Measurements from ENCODE around the gene PLXNA2.

The PLXNA2 gene

DNA sequence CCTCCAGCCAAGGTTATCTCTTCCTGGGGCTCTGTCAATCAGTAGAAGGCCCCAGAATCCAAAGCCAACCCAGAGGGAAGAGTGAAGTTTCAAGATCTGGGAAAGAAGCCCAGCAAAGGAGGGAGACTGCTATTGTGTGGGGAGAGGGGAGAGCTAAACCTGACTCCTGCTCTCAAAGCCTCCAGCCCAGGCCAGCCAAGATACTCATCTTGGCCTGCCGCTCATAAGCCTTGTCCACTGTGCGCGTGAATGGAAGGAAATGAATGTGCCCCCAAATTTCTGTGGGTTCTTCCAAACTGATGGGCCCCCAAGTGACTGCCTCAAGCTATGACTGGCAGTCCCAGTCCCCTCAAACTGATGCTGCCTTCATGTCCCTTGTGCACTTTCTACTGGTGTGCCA is 2.0 kb downstream of the PLXNA2 start:
- DNase-seq (ENCODE audit: low read depth), result no peak

DNA sequence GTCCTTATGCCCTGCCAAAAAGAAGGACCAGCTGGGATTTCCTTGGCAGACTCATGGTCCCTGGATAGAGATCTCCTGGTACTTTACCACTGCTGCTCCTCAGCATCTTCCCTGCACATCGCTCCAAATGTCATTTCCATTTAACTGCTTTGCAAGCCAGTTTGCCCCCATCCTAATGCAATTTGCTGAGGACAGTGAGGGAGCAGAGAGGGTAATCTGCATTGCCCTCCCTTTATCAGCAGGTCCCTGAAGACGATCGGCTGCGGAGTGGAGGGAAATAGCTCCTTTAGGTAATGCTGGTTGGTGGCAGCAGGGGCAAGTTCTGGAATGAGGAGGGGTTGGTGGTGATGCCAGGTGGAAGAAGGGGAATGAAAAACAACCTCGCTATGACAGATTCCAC is 2.7 kb downstream of the PLXNA2 start:
- no peak for DNase-seq (ENCODE audit: low read depth)

DNA sequence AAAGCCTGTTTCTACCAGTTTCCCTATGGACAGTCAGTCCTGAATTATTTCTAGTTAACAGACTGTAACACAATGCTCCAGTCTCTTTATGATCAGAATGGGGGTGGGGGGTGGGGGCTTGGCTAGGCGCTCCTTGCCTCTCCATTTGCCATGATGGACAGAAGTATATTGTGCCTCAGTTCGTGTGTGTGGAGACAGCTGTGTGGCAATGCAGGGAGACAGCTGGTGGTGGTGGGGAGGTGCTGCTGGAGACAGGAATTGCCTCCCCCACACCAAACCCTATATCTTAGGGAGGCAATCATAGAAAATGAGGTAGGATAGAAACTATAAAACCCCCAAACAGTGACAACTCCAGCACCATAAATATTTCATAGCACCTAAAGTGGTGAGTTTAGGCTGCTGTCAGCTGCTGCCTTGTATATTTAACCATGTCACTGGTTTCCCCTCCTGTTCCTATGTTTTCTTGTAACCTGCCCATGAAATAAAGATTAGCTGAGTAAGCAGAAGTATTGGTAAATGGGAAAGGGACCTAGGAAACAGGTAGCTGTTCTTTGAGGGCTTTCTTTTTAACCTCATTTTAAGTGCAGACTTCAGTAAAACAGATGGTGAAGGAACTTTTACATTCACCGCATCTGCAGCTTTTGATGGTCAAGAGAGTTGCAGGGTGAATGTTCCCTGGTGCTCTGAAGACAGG is 3.4 kb downstream of the PLXNA2 start:
- no peak for DNase-seq (ENCODE audit: low read depth)

DNA sequence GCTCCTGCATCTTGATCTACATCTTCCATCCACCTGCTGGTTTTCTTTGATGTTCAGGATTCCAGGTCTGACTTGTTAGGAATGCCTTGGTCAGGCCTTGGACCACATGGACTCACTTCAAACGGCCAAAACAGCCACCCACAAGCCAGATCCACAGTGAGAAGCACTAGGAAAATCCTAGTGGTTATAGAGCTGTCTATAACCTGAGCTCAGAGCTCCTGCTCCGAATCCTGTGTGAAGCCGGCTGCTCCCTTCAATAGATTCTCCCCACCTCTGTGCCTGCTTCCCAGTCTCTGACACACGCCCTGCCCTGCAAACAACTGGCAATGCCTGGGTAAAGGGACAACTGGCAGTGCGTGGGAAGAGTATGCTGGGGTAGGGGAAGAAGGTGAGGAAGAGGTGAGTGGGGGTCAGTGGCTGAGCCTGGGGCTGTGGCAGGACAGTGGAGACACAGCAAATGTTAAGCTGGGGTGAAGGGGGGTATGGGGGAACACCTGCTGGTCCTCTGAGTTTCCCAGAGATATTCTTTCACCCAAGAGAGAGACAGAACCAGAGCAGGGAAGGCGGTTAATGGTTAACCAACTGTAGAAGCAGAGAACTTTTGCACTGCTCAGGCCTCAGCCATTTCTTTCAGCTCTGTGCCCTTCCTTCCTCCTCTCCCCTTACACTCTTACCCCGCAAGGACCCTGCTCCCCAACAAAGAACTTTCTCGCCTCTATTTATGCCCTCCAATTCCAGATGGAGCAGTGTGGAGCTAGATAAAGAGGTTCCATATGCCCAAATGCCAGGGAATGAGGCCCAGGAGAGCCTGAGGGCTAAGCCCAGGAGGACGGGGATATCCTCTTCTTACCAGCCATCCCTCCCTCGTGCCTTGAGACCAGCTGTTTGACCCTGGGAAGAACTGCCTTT is 4.5 kb downstream of the PLXNA2 start:
- DNase-seq (ENCODE audit: low read depth), result no peak

DNA sequence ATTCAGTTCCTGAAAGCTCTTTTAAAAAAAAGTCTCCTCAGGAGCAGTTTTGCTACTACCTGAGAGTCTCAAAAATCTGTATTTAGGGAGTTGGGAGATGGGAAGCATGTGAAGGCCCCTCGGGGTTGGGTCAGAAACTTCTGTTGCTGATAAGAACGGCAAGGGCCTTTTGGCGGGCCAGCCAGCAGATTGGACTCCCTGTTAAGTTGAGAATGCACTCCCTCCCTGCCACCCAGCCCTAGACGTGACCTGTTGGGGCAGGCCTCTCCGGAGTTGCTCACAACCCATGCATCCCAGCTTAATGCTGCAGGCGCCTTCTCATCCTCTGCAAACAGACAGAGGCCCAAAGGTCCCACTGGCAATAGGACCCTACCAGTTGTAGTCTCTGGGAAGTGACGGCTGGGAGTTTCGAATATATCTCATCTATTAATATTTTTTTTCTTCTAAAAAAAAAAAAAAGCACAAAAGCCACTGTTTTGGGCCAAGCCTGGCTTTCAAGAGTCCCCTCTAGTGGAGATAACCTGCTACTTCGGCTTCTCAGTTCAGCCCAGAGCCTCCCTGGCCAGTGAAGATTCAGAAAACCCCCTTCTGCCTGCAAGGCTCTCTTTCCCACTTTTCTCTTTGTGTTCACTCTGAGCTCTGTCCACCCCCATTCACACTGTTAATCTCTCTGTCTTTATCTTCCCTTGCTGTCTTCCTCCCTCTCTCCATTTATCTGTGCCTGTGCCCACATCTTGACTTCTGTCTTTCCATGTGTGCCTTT is 5.3 kb downstream of the PLXNA2 start:
- DNase-seq (ENCODE audit: low read depth), result no peak

- no peak for DNase-seq (ENCODE audit: low read depth)
These were observed 6.9 kb downstream of the PLXNA2 start for GRCh38 chr1:208237241-208237640.

GRCh38 chr1:208235982-208236761 is 8.0 kb downstream of the PLXNA2 start:
- DNase-seq (ENCODE audit: low read depth), result no peak

GRCh38 chr1:208235356-208235981 is 8.7 kb downstream of the PLXNA2 start:
- no peak for DNase-seq (ENCODE audit: low read depth)

- DNase-seq (ENCODE audit: low read depth), result no peak
These were observed 9.5 kb downstream of the PLXNA2 start for GRCh38 chr1:208234721-208235120.

DNA sequence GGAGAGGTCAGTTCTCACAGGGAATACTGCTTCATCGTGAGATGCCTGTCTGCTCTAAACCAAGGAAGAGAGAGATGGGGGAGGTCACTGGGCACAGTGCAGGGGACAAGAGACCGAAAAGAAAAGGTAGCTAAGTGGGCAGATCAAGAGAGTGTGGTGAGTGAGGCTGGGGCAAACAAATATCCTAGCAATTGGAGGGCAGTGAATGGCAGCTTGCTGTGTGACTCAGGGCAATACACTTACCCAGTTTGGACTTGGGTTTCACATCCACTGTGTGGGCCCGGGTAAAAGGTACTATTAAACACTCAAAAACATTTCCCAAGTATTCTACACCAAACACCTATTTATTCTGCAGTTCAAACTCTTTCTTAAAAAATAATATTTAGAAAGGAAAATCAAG is 10.2 kb downstream of the PLXNA2 start:
- DNase-seq (ENCODE audit: low read depth), result no peak

- no peak for DNase-seq (ENCODE audit: low read depth)
These were observed 10.6 kb downstream of the PLXNA2 start for GRCh38 chr1:208233546-208233945.

DNA sequence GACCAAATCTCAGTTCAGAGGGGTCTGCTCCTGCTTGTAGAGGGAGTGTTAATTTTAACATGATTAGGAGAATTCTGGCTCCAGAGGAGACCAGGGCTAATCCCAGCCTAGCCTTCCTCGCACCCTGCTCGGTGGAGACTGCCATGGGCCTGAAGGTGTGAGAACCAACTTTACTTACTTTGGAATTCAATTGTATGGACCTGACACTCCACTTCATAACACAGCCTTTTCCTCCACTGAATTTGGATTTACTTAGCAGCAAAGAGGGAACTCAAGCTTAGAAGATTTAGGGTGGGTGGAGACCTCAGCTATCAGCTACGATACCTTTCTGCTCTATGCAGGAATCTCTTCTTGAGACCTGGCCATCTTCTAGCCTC is 11.5 kb downstream of the PLXNA2 start:
- DNase-seq (ENCODE audit: low read depth), result no peak

DNA sequence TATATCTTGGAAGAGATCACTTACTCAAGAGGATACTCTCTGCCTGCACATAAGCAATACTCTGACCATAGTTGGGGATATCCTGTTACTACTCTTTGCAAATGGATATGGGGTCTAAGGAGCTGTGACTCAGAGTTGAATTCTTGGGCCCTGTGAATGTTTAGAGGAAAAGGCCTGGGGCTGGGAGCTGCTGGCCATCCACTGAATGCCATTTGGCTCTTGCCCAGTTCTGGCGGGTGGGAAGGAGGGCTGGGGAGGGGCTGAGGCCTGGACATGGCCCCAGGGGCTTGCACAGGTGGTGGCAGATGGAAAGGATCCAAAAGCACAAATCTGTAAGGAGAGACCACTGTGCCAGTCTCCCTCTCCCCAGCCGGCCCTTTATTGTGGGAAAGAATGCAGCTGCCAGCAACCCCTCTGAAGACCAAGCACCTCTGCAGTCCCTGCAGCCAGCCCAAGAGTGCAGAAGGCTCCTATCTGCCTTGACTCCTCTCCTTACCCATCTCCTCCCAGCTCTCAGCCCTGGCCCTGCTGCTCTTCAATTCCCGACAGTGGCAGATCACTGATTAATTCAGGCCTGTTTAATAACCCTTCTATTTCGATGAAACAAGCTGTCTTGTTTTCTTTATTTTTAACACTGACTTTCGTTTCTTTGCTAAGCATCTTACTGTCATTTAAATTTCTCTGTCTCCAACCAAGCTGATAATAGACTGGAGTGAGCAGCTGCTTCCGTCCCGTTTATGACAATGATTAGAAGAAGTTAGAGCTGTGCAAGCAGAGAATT is 12.1 kb downstream of the PLXNA2 start:
- no peak for DNase-seq (ENCODE audit: low read depth)

- DNase-seq (ENCODE audit: low read depth), result no peak
These were observed 13.3 kb downstream of the PLXNA2 start for GRCh38 chr1:208230668-208231529.

- no peak for DNase-seq (ENCODE audit: low read depth)
These were observed 15.6 kb downstream of the PLXNA2 start for GRCh38 chr1:208228550-208228949.

DNA sequence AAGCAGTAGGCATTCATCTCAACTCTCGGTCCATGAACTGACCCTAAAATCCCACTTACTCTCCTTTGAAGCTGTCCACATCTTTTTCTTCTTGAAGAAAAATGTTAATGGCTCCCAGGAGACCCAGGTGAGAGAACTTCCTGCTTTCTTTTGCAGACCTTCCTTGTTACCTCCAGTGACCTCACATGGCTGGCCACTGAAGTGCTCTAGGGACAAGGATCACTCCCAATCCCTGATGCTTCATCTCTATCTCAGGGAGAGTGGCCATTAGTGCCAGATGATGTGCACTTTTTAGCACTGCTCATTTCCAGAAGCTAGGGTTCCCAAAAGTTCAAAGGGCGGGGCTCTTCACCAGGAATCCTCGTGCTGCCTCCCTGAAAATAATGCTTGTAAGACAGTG is 16.2 kb downstream of the PLXNA2 start:
- no peak for DNase-seq (ENCODE audit: low read depth)

DNA sequence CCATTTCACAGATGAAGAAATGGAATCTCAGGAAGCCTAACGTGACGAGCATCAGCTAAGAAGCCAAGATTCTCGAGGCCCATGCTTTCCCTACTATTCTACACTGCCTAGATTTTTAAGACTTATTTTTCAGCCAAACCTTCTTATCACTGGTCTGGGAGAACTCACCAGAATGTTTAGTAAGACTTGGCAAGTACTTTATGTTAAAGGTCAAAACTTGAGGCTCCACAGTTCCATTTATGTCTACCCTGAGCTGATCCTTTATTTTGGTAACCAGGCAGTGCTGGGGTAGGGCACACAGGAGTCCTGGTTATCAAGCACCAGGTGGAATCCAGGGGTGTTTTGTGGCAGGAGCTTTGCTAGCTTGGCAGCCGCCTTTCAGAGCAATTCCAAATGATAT is 16.8 kb downstream of the PLXNA2 start:
- DNase-seq (ENCODE audit: low read depth), result no peak

DNA sequence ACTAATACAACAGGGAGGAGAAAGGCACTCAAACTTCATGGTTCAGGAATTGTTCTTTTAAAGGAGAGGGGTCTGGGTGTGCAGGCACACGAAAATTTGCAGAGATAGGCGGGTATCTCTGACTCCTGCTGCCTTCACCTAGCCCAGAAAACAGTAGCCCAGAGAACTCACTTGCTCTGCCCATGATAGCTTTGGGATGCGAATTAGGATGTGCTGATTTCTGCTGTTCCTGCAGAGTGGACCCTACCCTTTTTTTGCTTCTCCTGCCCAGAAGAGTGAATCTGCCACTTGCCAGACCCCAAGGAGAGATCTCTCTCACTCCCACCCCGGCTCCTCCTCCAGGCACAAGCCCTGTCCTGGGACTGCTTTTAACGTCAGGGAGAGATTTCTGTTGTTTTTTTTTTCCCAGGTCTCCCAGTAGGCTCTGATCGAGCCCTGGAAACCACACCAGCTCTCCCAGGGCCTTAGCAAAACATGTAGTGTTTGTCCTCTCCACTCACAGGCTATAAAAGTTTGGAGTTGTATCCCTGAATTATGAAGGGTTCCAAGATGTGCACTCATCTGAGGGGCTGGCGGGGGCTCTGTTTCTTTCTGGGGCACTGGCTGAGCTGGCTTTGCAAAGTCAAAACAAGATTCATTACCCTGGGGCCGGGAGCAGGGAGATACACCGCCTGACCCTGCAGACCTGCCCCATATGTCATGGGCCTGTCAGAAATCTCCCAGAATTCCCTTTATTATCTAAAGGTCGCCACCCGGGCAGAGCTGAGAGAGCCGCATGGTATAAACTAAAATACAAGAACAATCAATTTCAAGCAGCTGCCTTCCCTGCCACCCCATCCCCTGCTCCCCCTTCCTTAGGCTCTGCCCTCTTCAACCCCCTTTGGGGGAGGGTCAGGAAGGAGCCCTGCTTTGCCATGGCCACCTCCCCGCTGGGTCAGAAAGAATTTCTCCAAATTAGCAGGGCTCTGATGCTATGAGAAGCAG is 17.9 kb downstream of the PLXNA2 start:
- no peak for DNase-seq (ENCODE audit: low read depth)

Data from stimulated activated CD8-positive, alpha-beta memory T cell treated with anti-CD3 and anti-CD28 coated beads, Interleukin-15, amount 100 ng/mL, for 24 hours (primary cell).